Measurements from ENCODE around the gene TBC1D2. TPM values are rescaled to one million over a fixed set of nuclear protein-coding genes. Genes with fewer than 3 reads are reported as not detected.

TBC1D2 gene
- total and polyA plus RNA-seq, 2 of the 13 experiments (the other 11 are each of a cell fraction or from before 2014, with no cell fraction given) = 2.0 to 2.8 TPM

DNA sequence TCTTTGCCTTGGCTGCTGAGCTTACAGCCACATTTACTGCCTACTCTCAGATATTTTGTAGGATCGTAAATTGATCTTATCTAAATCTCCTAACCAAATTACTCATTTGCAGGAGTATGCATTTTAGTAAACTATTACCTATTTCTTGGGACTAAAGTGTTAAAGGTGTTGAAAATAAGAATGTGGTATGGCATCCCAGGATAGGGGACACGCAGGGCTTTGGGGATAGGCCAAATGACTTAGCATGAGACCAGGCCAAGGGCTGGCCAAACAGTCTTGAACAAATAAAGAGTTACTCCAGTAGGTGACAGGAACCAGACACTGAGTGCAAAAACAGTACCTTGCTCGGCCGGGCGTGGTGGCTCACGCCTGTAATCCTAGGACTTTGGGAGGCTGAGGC lies 25.1 kb downstream of the TBC1D2 start:
- peaks cover 58% of the 10 kb centered on the region for H3K4me1 ChIP-seq (ENCODE audit: insufficient read depth, low read length)
- no peaks in the 10 kb centered on the region for H3K9me3 ChIP-seq (ENCODE audit: low read length)
- DNase-seq (ENCODE audit: low spot score) = no peak
- intact Hi-C loops (cut with micrococcal nuclease; ENCODE audit: unreplicated experiment) (no loop called here), in situ Hi-C loops (cut with HindIII; ENCODE audit: extremely low pct_ligation_motif_present, low pct_unique_long_range_greater_than_20kb) (no loop called here)
- H4K20me1 ChIP-seq (ENCODE audit: insufficient read depth, low read length) = no peaks in the 10 kb centered on the region
- H2AFZ ChIP-seq (ENCODE audit: low read length) = no peak overlapping the region
- no TSS peak for BruUV-seq (replicated peaks)
- WGBS (ENCODE audit: low lambda C conversion rate) = 91% methylated on average over 6 of the region's 6 CpGs
- H3K27ac ChIP-seq (ENCODE audit: extremely low read length, insufficient read depth, low read length) = peak overlapping the region; percentile 92
- H3K27me3 ChIP-seq (ENCODE audit: control insufficient read depth in 1 of 2, insufficient read depth in 2 of 2, low read length in 2 of 2) = no peaks in the 10 kb centered on the region
- ATAC-seq = no peak
- no peak overlapping the region for H3K4me3 ChIP-seq (replicated peaks in 1 of 3; ENCODE audit: insufficient read depth in 1 of 3, low read depth in 2 of 3, low read length in 3 of 3)
- no peaks in the 10 kb centered on the region for H3K79me2 ChIP-seq (ENCODE audit: insufficient read depth, low read length)
- H3K9ac ChIP-seq (ENCODE audit: insufficient read depth, low read depth, low read length) = no peak overlapping the region
- no peak for FAIRE-seq
- ChIA-PET CTCF (ENCODE audit: low intra/inter-chr PET ratio, low total read pairs) (no interaction called here), POLR2A (interaction anchor here (5.2 kb wide), 1 partner anchor 25 kb away, joined by 71 read pairs; the partner anchor contains the start of gene TBC1D2)
- peaks cover 0 to 1% of the 10 kb centered on the region in 2 experiments; a peak in 1 of 5 replicates for H3K36me3 ChIP-seq (replicated peaks in 1 of 2; ENCODE audit: control insufficient read depth in 1 of 2, insufficient read depth in 2 of 2, low read length in 2 of 2)
- TF ChIP-seq SMAD3 (CRISPR knock-in tag; IDR thresholded peaks at IDR 0.05) (no peak), MED13 (CRISPR knock-in tag; IDR thresholded peaks at IDR 0.05) (no peak), ZNF382 (CRISPR knock-in tag; IDR thresholded peaks at IDR 0.05; ENCODE audit: borderline replicate concordance) (no peak), ZNF792 (CRISPR knock-in tag; IDR thresholded peaks at IDR 0.05) (no peak), JUND (CRISPR knock-in tag; IDR thresholded peaks at IDR 0.05) (no peak)
- TF ChIP-seq, protein P1, sequence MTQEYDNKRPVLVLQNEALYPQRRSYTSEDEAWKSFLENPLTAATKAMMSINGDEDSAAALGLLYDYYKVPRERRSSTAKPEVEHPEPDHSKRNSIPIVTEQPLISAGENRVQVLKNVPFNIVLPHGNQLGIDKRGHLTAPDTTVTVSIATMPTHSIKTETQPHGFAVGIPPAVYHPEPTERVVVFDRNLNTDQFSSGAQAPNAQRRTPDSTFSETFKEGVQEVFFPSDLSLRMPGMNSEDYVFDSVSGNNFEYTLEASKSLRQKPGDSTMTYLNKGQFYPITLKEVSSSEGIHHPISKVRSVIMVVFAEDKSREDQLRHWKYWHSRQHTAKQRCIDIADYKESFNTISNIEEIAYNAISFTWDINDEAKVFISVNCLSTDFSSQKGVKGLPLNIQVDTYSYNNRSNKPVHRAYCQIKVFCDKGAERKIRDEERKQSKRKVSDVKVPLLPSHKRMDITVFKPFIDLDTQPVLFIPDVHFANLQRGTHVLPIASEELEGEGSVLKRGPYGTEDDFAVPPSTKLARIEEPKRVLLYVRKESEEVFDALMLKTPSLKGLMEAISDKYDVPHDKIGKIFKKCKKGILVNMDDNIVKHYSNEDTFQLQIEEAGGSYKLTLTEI (CRISPR knock-in tag; conservative IDR thresholded peaks at IDR 0.05) = no peak
- TF ChIP-seq, protein P2, sequence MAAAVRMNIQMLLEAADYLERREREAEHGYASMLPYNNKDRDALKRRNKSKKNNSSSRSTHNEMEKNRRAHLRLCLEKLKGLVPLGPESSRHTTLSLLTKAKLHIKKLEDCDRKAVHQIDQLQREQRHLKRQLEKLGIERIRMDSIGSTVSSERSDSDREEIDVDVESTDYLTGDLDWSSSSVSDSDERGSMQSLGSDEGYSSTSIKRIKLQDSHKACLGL (CRISPR knock-in tag; IDR thresholded peaks at IDR 0.05) = no peak
- H3K4me2 ChIP-seq (ENCODE audit: low read depth, low read length) = no peak overlapping the region

All from HepG2 (cell line).